A673 (cell line): ENCODE measurements around the gene ZNF740.

Source experiments
- EZH2 ChIP-seq: fragments of 200-600 bp; sonication (generic); IDR thresholded peaks from 2 replicates; pipeline ENCODE4 v1.6.1; 2017; ENCODE audit warnings: borderline replicate concordance, low read depth, mild to moderate bottlenecking, mixed read lengths, antibody characterized with exemption, low read length; ENCODE audit not compliant: poor library complexity, severe bottlenecking
- TF ChIP-seq, protein P1 (sequence below): fragments of 300-800, 200-600 bp; sonication (generic); conservative IDR thresholded peaks from 2 replicates; pipeline ENCODE4 v1.5.1; 2017; ENCODE audit warnings: low read depth, mild to moderate bottlenecking, antibody characterized with exemption, low read length, moderate library complexity, mixed read lengths

GRCh38 chr12:53233671-53234121, 53.2 kb downstream of the ZNF740 start:
- no peak for TF ChIP-seq EZH2
- TF ChIP-seq, protein P1, sequence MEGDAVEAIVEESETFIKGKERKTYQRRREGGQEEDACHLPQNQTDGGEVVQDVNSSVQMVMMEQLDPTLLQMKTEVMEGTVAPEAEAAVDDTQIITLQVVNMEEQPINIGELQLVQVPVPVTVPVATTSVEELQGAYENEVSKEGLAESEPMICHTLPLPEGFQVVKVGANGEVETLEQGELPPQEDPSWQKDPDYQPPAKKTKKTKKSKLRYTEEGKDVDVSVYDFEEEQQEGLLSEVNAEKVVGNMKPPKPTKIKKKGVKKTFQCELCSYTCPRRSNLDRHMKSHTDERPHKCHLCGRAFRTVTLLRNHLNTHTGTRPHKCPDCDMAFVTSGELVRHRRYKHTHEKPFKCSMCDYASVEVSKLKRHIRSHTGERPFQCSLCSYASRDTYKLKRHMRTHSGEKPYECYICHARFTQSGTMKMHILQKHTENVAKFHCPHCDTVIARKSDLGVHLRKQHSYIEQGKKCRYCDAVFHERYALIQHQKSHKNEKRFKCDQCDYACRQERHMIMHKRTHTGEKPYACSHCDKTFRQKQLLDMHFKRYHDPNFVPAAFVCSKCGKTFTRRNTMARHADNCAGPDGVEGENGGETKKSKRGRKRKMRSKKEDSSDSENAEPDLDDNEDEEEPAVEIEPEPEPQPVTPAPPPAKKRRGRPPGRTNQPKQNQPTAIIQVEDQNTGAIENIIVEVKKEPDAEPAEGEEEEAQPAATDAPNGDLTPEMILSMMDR = no peak
